SK-N-SH (cell line): ENCODE data around the gene CNTNAP2. TPM values are rescaled to one million over a fixed set of nuclear protein-coding genes. Genes with fewer than 3 reads are reported as not detected.

Source experiments
- CTCF ChIA-PET: fragments of 300-600, 350-600 bp; formaldehyde crosslinking; extraction: SDS; loops from one replicate; lab custom pipeline; 2021; lab: Yijun Ruan, JAX
- POLR2A ChIA-PET: fragments of 350-600 bp; sonication (Branson Sonifier 250); formaldehyde crosslinking; extraction: SDS; loops from one replicate; lab custom pipeline; 2020; ENCODE audit warnings: antibody characterized with exemption, inconsistent platforms; lab: Yijun Ruan, JAX
- DNase-seq: peaks from one replicate; pipeline ENCODE4 v3.0.0; 2012
- H2AFZ ChIP-seq: fragments of 200-600 bp; sonication (generic); 2 replicates; pipeline ENCODE4 v1.8.1; 2016; ENCODE audit warnings: antibody characterized with exemption, mild to moderate bottlenecking, low read depth
- H3F3A ChIP-seq: fragments of 200-600 bp; sonication (generic); replicated peaks from 2 replicates; pipeline ENCODE3; 2016; ENCODE audit warnings: antibody characterized with exemption, mild to moderate bottlenecking; ENCODE audit not compliant: insufficient read depth
- H3K27ac ChIP-seq, 2 experiments: fragments of 200-500 bp in 1 of 2; fragments of 200-600 bp in 1 of 2; sonication (Bioruptor generic) in 1 of 2; sonication (generic), shearing (Covaris generic) in 1 of 2; 2 replicates each; pipeline versions ENCODE4 v1.5.1 to v1.6.1; 2014 to 2016; ENCODE audit warnings: low read depth in 2 of 2, inconsistent platforms in 1 of 2, low read length in 1 of 2, mild to moderate bottlenecking in 1 of 2, mixed read lengths in 1 of 2
- H3K27me3 ChIP-seq: fragments of 200-600 bp; sonication (generic), shearing (Covaris generic); 2 replicates; pipeline ENCODE4 v1.6.1; 2016; ENCODE audit warnings: mixed run types; ENCODE audit not compliant: insufficient read depth
- H3K36me3 ChIP-seq, 2 experiments: fragments of 200-500 bp in 1 of 2; fragments of 200-600 bp in 1 of 2; sonication (Bioruptor generic) in 1 of 2; sonication (generic) in 1 of 2; replicated peaks in 1 of 2; 2 replicates each; pipeline versions ENCODE3 to v1.5.1; 2014 to 2016; ENCODE audit warnings: low read length in 1 of 2, mild to moderate bottlenecking in 1 of 2; ENCODE audit not compliant: insufficient read depth in 2 of 2, control insufficient read depth in 1 of 2
- H3K4me1 ChIP-seq, 2 experiments: fragments of 200-500 bp in 1 of 2; fragments of 200-600 bp in 1 of 2; sonication (Bioruptor generic) in 1 of 2; sonication (generic), shearing (Covaris generic) in 1 of 2; 2 replicates each; pipeline versions ENCODE4 v1.5.1 to v1.6.1; 2014 to 2016; ENCODE audit warnings: low read depth in 1 of 2, low read length in 1 of 2, mixed run types in 1 of 2; ENCODE audit not compliant: insufficient read depth in 2 of 2, control insufficient read depth in 1 of 2
- H3K4me2 ChIP-seq: fragments of 200-600 bp; sonication (generic), shearing (Covaris generic); 2 replicates; pipeline ENCODE4 v1.6.1; 2017; ENCODE audit warnings: mixed run types
- H3K4me3 ChIP-seq, 2 experiments: fragments of 200-500 bp in 1 of 2; fragments of 200-600 bp in 1 of 2; sonication (Bioruptor generic) in 1 of 2; sonication (generic), shearing (Covaris generic) in 1 of 2; 2 replicates each; pipeline versions ENCODE4 v1.5.1 to v1.8.1; 2014 to 2016; ENCODE audit warnings: low read depth in 2 of 2, inconsistent platforms in 1 of 2, low read length in 1 of 2, mild to moderate bottlenecking in 1 of 2, mixed read lengths in 1 of 2, moderate library complexity in 1 of 2
- H3K79me2 ChIP-seq: fragments of 200-600 bp; sonication (generic); 2 replicates; pipeline ENCODE4 v1.8.1; 2017; ENCODE audit warnings: mild to moderate bottlenecking; ENCODE audit not compliant: insufficient read depth
- H3K9ac ChIP-seq: fragments of 200-600 bp; sonication (generic); 2 replicates; pipeline ENCODE4 v1.6.1; 2017; ENCODE audit warnings: mixed run types
- H3K9me2 ChIP-seq: fragments of 200-600 bp; sonication (generic); 2 replicates; pipeline ENCODE4 v1.6.1; 2017; ENCODE audit warnings: mixed run types
- H3K9me3 ChIP-seq: fragments of 200-600 bp; sonication (generic); 2 replicates; pipeline ENCODE4 v1.6.1; 2017; ENCODE audit warnings: mixed run types, mild to moderate bottlenecking, moderate library complexity
- H4K20me1 ChIP-seq: fragments of 200-600 bp; sonication (generic); 2 replicates; pipeline ENCODE4 v1.6.1; 2017; ENCODE audit warnings: mild to moderate bottlenecking, mixed run types; ENCODE audit not compliant: insufficient read depth
- CHD2 ChIP-seq: fragments of 150-350 bp; IDR thresholded peaks from 2 replicates; pipeline ENCODE4 v1.6.1; 2018; ENCODE audit warnings: low read length; ENCODE audit not compliant: partially characterized antibody
- FOSL2 ChIP-seq: IDR thresholded peaks from 2 replicates; pipeline ENCODE4 v1.4.0; 2012; ENCODE audit warnings: low read depth, mild to moderate bottlenecking, moderate library complexity, borderline replicate concordance
- JUND ChIP-seq: IDR thresholded peaks from 2 replicates; pipeline ENCODE4 v1.4.0; 2012
- NFIC ChIP-seq: IDR thresholded peaks from 2 replicates; pipeline ENCODE4 v1.4.0; 2012; ENCODE audit warnings: borderline replicate concordance
- POLR2AphosphoS5 ChIP-seq: IDR thresholded peaks from 2 replicates; pipeline ENCODE4 v1.6.1; 2012; ENCODE audit warnings: low read depth, low read length
- RAD21 ChIP-seq: IDR thresholded peaks from 2 replicates; pipeline ENCODE4 v1.6.1; 2012; ENCODE audit warnings: mild to moderate bottlenecking, low read length
- RXRA ChIP-seq: IDR thresholded peaks from 2 replicates; pipeline ENCODE4 v1.4.0; 2012; ENCODE audit warnings: low read depth, mild to moderate bottlenecking, borderline replicate concordance
- SMC3 ChIP-seq: IDR thresholded peaks from 2 replicates; pipeline ENCODE4 v1.6.1; 2012; ENCODE audit warnings: low read depth, low read length, improper control_type of control experiment
- TCF12 ChIP-seq: IDR thresholded peaks from 2 replicates; pipeline ENCODE4 v1.4.0; 2012
- TEAD4 ChIP-seq: IDR thresholded peaks from 2 replicates; pipeline ENCODE4 v1.4.0; 2012; ENCODE audit warnings: mild to moderate bottlenecking, borderline replicate concordance; ENCODE audit not compliant: insufficient read depth
- WGBS: methylation state at CpG from one replicate; pipeline ENCODE4 v1.1.6; 2017; ENCODE audit warnings: low lambda C conversion rate; 5-methylcytosine and 5-hydroxymethylcytosine counted together
- polyA plus RNA-seq, 3 experiments: library from polyadenylated mRNA; depleted of rRNA; stranded (reverse); fragments of >200 nt; gene quantifications; 2 replicates each; pipeline ENCODE4 v1.2.3, GENCODE V29; 2012
- TF ChIP-seq, protein P1 (sequence below): IDR thresholded peaks from 2 replicates; pipeline ENCODE4 v1.4.0; 2012; ENCODE audit warnings: low read depth
- TF ChIP-seq, protein P2 (sequence below): fragments of 200-600 bp; sonication (generic); IDR thresholded peaks from 2 replicates; pipeline ENCODE4 v1.6.1; 2017; ENCODE audit warnings: antibody characterized with exemption, mild to moderate bottlenecking, moderate library complexity
- TF ChIP-seq, protein P3 (sequence below): IDR thresholded peaks from 2 replicates; pipeline ENCODE4 v1.4.0; 2012; ENCODE audit warnings: low read depth, borderline replicate concordance
- TF ChIP-seq, protein P4 (sequence below): fragments of 150-350 bp; IDR thresholded peaks from 2 replicates; pipeline ENCODE4 v1.6.1; 2016; ENCODE audit warnings: mild to moderate bottlenecking, low read depth, low read length
- TF ChIP-seq, protein P5 (sequence below): IDR thresholded peaks from 2 replicates; pipeline ENCODE4 v1.6.1; 2012; ENCODE audit warnings: mild to moderate bottlenecking, low read depth, low read length, moderate library complexity
- TF ChIP-seq, protein P6 (sequence below): IDR thresholded peaks from 2 replicates; pipeline ENCODE4; 2012

CNTNAP2 gene
- polyA plus RNA-seq, 1 of the 3 experiments (the other 2 are of a cell fraction) = 3.4 TPM

DNA sequence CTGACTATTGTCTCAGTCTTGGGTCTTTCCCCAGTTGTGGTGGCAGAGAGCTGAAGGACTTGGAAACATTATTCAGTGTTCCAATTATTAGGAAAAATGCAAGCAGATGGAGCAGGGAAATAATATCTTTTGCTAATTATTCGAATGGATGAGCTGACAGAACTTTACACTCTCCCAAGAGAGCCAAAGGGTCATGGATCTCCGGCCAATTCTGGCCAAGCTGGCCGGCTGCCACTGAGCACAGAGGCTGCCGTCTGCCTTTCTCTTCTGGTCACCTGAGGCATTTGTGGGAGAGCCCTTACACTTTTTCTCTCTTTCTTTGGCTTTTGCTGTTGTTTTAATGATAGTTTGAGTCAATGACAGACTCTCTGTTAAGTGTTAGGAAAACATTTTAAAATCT lies 22.2 kb upstream of the CNTNAP2 start:
- DNase-seq = no peak

DNA sequence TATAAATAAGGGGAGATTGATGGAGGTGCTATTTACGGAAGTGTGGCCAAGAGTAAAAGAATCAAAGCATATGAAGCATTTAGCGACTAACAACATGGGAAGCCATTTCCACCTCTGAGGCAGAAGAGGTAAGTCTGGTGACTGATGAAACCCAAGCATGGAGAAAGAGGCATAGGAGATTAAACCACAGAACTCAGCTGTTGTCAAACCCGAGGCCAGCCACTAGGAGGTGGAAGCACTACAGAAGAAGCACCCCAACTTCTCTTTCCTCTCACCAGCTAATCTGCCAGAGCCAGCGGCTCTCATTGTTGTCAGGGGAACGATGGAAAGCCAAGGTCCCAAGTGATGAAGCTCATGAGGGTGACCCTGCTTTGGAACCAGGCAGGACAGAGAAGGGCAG lies 19.6 kb upstream of the CNTNAP2 start:
- Histone ChIP-seq H3K27me3 (no peaks in the 10 kb centered on the region), H3K36me3 (no peaks in the 10 kb centered on the region), H3K79me2 (no peaks in the 10 kb centered on the region), H3K4me2 (no peak overlapping the region), H3K9me3 (no peaks in the 10 kb centered on the region), H3K4me1 (no peaks in the 10 kb centered on the region; a peak in 1 of 4 replicates), H3F3A (no peaks in the 10 kb centered on the region), H4K20me1 (no peaks in the 10 kb centered on the region), H3K9me2 (no peaks in the 10 kb centered on the region), H3K4me3 (no peak overlapping the region), H2AFZ (no peak overlapping the region), H3K27ac (no peak overlapping the region), H3K9ac (no peak overlapping the region)
- ChIA-PET CTCF (no interaction called here), POLR2A (no interaction called here)
- 25% methylated on average over 5 of the region's 5 CpGs for WGBS
- DNase-seq = peak; percentile 55
- TF ChIP-seq RAD21 = peak; percentile 71
- TF ChIP-seq FOSL2 = no peak
- no peak for TF ChIP-seq POLR2AphosphoS5
- TF ChIP-seq, protein P1, sequence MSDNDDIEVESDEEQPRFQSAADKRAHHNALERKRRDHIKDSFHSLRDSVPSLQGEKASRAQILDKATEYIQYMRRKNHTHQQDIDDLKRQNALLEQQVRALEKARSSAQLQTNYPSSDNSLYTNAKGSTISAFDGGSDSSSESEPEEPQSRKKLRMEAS = no peak
- TF ChIP-seq, protein P2, sequence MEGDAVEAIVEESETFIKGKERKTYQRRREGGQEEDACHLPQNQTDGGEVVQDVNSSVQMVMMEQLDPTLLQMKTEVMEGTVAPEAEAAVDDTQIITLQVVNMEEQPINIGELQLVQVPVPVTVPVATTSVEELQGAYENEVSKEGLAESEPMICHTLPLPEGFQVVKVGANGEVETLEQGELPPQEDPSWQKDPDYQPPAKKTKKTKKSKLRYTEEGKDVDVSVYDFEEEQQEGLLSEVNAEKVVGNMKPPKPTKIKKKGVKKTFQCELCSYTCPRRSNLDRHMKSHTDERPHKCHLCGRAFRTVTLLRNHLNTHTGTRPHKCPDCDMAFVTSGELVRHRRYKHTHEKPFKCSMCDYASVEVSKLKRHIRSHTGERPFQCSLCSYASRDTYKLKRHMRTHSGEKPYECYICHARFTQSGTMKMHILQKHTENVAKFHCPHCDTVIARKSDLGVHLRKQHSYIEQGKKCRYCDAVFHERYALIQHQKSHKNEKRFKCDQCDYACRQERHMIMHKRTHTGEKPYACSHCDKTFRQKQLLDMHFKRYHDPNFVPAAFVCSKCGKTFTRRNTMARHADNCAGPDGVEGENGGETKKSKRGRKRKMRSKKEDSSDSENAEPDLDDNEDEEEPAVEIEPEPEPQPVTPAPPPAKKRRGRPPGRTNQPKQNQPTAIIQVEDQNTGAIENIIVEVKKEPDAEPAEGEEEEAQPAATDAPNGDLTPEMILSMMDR = peak; percentile 44
- TF ChIP-seq, protein P3, sequence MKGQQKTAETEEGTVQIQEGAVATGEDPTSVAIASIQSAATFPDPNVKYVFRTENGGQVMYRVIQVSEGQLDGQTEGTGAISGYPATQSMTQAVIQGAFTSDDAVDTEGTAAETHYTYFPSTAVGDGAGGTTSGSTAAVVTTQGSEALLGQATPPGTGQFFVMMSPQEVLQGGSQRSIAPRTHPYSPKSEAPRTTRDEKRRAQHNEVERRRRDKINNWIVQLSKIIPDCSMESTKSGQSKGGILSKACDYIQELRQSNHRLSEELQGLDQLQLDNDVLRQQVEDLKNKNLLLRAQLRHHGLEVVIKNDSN = no peak
- TF ChIP-seq, protein P4, sequence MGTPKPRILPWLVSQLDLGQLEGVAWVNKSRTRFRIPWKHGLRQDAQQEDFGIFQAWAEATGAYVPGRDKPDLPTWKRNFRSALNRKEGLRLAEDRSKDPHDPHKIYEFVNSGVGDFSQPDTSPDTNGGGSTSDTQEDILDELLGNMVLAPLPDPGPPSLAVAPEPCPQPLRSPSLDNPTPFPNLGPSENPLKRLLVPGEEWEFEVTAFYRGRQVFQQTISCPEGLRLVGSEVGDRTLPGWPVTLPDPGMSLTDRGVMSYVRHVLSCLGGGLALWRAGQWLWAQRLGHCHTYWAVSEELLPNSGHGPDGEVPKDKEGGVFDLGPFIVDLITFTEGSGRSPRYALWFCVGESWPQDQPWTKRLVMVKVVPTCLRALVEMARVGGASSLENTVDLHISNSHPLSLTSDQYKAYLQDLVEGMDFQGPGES = no peak
- no peak for TF ChIP-seq TEAD4
- no peak for TF ChIP-seq JUND
- TF ChIP-seq CHD2 = no peak
- TF ChIP-seq NFIC = no peak
- TF ChIP-seq SMC3 = peak; percentile 20; the same call in 1 of the 2 replicates
- no peak for TF ChIP-seq RXRA
- TF ChIP-seq, protein P5, sequence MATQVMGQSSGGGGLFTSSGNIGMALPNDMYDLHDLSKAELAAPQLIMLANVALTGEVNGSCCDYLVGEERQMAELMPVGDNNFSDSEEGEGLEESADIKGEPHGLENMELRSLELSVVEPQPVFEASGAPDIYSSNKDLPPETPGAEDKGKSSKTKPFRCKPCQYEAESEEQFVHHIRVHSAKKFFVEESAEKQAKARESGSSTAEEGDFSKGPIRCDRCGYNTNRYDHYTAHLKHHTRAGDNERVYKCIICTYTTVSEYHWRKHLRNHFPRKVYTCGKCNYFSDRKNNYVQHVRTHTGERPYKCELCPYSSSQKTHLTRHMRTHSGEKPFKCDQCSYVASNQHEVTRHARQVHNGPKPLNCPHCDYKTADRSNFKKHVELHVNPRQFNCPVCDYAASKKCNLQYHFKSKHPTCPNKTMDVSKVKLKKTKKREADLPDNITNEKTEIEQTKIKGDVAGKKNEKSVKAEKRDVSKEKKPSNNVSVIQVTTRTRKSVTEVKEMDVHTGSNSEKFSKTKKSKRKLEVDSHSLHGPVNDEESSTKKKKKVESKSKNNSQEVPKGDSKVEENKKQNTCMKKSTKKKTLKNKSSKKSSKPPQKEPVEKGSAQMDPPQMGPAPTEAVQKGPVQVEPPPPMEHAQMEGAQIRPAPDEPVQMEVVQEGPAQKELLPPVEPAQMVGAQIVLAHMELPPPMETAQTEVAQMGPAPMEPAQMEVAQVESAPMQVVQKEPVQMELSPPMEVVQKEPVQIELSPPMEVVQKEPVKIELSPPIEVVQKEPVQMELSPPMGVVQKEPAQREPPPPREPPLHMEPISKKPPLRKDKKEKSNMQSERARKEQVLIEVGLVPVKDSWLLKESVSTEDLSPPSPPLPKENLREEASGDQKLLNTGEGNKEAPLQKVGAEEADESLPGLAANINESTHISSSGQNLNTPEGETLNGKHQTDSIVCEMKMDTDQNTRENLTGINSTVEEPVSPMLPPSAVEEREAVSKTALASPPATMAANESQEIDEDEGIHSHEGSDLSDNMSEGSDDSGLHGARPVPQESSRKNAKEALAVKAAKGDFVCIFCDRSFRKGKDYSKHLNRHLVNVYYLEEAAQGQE = no peak

More for the DNA sequence above, 22.2 kb upstream of the CNTNAP2 start:
- Histone ChIP-seq H3K9me2 (no peaks in the 10 kb centered on the region), H2AFZ (no peak overlapping the region), H3K9me3 (no peaks in the 10 kb centered on the region), H3F3A (no peaks in the 10 kb centered on the region), H3K27me3 (no peaks in the 10 kb centered on the region), H3K27ac (no peak overlapping the region), H3K4me1 (no peaks in the 10 kb centered on the region; a peak in 1 of 4 replicates), H4K20me1 (no peaks in the 10 kb centered on the region), H3K4me3 (no peak overlapping the region), H3K4me2 (no peak overlapping the region), H3K36me3 (no peaks in the 10 kb centered on the region), H3K9ac (no peak overlapping the region), H3K79me2 (no peaks in the 10 kb centered on the region)
- CTCF ChIA-PET = interaction anchor here (1.1 kb wide), 1 partner anchor 9 kb away, joined by 3 read pairs; no protein-coding TSS in a partner anchor
- POLR2A ChIA-PET = no interaction called here
- 29% methylated on average over 4 of the region's 4 CpGs for WGBS
- TF ChIP-seq, protein P6, sequence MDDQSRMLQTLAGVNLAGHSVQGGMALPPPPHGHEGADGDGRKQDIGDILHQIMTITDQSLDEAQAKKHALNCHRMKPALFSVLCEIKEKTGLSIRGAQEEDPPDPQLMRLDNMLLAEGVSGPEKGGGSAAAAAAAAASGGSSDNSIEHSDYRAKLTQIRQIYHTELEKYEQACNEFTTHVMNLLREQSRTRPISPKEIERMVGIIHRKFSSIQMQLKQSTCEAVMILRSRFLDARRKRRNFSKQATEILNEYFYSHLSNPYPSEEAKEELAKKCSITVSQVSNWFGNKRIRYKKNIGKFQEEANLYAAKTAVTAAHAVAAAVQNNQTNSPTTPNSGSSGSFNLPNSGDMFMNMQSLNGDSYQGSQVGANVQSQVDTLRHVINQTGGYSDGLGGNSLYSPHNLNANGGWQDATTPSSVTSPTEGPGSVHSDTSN = no peak
- TF ChIP-seq TCF12 = no peak
